ENCODE data around the gene STAT5B.
"Not testable (repeated sequence)": the region's sequence is repeated elsewhere in the genome, so short reads cannot be mapped to it uniquely, and the experiment has no call there.

The STAT5B gene

GRCh38 chr17:42191275-42191608 is 84.9 kb downstream of the STAT5B start:
- DNase-seq = no peak

DNA sequence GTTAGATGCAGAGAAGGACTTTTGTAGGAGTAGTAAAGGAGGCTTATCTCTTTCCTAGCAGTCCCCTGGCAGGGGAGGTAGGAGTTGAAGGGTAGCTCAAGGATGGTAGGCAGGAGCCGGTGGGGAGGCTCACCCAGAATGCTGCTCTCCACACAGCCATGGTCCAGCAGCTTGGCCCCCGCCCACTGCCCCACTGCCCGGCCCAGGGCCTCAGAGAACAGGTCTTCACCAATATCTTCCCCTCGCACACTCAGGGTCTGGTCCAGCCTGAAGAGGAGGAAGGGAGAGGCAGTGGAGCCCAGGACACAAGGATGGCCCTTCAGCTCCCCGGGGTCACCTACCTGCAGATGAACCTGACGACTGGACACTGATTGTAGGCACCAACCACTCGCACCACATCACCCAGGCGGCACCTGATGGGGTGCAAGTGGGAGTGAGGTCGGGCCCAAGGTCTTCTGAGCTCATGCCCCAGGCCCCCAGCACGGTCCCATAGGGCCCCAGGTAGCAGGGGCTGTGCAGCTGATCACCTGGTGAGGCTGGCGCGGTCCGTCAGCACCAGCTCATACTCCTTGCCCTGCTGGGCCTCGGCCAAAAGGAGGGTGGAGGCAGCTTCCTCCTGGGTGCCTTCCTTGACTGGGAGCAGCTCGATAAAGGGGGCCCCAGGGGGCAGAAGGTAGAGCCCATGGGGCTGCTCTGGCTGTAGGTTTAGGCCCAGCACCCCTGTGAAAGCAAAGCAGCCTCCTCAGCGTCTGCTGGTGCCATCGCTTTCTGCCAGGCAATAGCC is 85.5 kb downstream of the STAT5B start:
- no peak for DNase-seq

- DNase-seq = no peak
Measured at GRCh38 chr17:42189651-42189965, 86.6 kb downstream of the STAT5B start.

DNA sequence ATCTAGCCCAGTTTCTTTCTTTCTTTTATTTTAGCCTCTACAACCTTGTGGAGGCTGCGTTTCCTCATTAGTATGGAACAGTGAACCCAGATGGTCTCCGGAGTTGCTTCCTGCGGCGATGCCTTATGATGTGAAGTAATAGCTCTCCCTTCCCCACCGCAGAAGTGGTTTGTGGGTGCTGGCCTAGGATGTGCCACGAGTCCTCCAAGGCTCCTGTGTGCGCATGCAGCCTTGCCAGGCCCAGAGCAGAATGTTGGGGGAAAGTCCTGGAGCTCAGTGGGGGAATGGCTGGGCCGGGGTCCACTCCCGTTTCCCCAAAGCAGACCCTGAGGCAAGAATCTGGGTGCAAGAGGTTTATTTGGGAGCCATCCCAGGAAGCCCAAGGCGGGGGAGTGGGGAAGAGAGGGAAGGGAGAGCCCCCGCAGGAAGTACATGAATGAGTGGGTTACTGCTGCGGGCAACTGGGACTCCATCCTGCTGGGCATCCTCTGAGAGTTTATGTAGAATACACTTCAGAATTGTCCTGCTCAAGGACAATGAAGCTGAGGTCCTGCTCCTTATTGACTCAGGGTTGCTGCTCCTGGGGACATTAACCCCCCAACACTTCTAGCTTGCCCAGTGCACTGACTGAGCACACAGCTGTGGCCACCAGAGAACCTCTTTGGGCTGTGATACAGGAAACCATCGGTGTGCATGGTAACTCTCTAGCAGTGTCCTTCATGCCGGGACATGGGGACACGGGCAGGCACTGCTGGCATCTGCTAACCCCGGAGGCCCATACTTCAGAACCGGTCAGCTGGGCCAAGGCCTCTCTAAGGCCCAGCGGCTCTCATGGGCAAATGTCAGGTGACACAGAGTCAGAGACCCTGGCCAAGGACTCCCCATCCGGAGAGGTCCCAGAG is 87.2 kb downstream of the STAT5B start:
- peak; percentile 65 to 66 (median 66) for DNase-seq

GRCh38 chr17:42187833-42188232 is 88.4 kb downstream of the STAT5B start:
- no peak for DNase-seq

GRCh38 chr17:42186191-42186590 is 90.0 kb downstream of the STAT5B start:
- DNase-seq = not testable (repeated sequence)

GRCh38 chr17:42185621-42185930 is 90.6 kb downstream of the STAT5B start:
- DNase-seq = no peak

- DNase-seq = peak; percentile 84 to 87 (median 86)
Measured at GRCh38 chr17:42184713-42185620, 91.2 kb downstream of the STAT5B start, which contains the start of gene HCRT. HCRT (minus strand) TSS chr17:42185452; CDS start chr17:42185365, 87 bp downstream.

DNA sequence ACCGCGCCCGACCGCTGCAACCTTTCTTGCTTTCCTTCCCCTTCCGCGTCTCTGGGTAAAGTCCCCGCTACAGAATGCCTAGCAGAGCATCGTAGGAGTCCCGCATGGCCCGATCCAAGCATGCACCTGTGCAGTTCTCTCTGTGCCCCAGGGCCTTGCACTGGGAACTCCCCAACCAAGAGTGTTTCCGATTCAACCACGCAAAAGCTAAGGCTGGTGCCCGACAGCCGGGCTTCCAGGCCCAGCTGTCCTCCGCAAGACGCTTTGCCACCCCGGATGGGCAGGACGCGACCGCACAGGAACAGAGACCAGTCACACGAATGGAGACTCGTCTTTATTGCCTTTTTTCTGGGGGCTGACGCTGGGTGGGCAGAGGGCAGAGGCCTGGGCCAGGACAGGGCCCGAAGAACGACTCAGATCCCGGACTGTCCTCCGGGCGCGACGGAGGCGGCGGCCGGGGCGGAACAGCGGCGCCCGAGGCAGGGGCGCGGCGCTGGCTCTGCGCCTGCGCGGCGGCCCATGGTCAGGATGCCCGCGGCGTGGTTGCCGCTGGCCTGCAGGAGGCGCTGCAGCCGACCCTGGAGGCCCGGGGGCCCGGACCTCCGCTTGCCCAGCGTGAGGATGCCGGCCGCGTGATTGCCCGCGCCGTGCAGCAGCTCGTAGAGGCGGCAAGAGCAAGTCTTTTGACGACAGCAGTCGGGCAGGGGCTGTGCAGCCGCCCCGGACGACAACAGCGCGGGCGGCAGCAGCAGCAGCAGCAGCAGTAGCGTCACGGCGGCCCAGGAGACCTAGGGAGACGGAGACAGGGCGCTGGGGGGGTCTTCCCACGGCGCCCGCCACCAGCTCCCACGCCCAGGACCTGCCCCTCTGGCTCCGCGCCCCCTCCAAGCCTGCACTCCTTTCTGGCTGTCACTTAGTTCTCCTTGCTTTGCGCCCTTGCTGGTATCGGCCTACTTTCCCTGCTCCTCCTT is 92.2 kb downstream of the STAT5B start:
- peak; percentile 71 to 89 (median 79) for DNase-seq

DNA sequence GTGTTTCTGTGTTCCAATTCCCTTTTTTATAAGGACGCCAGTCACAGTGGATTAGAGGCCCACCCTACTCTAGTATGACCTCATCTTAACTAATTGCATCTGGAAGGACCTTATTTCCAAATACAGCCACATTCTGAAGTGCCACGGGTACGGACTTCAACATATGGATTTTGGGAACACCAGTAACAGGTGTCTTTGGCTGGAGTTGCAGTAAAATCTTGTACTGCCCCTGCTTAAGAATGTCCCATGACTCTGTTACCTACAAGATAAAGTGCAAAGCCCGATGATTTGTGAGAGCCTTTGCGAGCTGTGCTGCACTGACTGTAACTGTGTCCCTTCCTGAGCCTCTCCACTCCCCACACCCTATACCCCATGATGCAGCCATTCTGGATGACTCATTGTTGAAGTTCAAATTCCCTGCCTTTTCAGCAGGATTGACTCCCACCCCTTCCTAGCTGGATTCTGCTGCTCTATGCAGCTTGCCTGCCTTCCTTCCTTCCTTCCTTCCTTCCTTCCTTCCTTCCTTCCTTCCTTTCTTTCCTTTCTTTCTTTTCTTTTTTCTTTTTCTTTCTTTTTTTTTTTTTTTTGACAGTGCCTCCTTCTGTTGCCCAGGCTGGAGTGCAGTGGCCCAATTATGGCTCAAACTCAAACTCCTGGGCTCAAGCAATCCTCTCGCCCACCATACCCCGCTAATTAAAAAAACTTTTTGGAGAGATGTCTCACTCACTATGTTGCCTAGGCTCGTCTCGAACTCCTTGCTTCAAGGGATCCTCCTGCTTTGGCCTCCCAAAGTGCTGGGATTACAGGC is 93.1 kb downstream of the STAT5B start:
- peak; percentile 80 to 84 (median 84) for DNase-seq

DNA sequence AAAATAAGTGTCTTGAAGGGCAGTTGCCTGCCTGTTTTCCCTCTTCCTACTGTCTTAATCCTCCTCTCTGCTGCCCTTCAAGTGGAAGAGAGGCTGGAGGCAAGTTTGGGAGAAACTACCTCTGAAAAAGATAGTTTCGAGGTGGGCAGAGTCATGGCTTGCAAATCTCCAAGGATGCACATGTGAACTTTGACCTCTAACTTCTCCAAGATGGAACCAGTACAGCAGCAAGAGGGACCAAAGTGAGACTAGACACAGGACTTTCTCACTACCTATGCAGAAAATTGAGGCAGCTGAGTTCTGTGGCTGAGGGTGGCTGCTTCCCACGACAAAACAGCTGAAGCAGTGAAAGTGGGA is 94.4 kb downstream of the STAT5B start:
- no peak for DNase-seq

DNA sequence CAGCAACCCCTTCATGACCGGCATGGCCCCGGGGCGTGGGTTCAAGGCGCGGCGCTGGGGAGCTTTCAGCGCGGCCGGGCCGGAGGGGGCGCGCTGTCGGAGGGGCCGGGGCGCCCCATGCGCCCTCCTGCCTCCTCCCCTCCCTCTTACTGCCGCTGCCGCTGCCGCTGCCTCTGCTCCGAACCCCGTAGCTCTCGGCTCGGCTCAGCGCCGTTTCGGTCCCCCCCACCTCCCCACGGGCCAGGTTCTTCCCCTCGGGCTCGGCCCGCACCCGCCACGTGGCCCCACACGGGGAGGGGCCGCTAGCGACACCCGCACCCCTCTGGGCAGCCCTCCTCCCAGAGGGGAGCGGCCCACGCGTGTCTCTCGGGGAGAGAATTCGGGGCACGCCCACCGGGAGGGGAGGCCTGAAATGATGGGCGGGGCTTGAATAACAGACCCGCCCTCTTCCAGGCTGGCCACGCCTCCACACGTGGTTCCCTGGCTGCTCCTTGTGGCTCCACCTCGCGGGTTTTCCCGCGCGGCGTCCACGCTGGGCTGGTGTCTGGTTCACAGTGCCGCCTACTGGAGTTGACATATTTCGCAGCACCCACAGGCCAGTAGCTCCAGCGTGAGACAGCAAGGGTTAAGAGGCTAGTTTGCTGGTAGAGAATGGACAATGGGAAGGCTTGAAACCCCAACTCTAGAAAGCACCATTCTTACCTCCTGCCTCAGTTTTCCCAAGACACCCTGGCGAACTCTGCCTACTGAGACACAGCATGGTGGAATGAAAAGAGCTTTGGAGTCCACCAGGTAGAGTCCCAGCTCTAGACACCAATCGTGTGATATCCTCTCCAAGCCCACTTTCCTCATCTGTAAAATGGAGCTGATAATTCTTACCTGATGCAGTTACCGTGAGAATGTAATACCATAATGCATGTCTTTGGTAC is 95.0 kb downstream of the STAT5B start, which contains the start of gene KCNH4:
KCNH4 (minus strand) TSS at position 221 of the 929 bp plus-strand sequence; CDS start at position 24, 197 bp downstream.
- DNase-seq = peak; percentile 96 to 98 (median 98)

DNA sequence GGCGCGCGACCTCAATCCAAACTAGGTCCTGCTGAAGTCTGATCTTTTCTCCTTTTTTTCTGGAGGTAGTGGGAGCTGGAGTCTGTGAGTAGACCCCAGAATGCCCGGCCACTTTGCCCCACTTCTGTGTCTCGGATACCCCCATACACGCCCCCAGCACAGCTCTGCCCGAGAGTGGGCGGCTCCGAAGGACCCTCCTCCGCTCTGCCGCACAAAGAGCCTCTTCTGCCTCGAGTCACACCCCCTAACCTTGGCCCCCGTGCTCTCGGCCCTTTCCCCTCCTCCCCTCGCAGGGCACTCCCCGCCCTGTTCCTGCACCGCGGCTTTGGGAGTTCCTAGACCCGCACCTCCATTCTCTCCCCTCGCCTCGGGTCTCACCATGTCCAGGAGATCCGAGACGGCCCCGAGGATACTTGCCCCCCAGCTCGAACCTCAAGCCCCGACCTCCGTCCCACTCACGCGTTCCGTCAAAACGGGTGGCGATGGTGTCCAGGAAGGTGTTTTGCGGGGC is 95.7 kb downstream of the STAT5B start:
- no peak for DNase-seq

DNA sequence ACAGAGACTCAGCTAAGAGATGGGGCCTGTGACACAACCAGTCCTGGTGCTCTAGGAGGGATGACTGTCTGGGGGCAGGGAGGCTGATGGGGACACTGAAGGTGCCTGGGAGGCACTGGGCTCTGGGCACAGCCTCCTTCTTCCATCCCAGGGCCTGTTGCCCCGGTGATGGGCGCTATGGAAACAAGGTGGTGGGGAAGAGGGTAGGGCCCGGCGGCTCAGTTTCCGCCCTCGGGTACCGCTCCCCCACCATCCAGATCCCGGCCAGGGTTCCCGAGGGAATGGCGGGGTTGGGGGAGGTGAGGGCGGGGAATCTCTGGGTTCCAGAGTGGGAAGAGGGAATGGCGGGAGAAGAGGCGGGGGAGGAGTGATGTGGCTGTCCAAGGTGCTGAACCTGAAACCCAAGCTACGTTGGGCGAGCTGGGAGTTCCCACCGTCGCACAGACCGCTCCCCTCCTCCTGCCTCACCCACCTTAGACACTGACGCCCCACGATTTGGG is 96.2 kb downstream of the STAT5B start:
- DNase-seq = peak; percentile 34 to 64 (median 36)

DNA sequence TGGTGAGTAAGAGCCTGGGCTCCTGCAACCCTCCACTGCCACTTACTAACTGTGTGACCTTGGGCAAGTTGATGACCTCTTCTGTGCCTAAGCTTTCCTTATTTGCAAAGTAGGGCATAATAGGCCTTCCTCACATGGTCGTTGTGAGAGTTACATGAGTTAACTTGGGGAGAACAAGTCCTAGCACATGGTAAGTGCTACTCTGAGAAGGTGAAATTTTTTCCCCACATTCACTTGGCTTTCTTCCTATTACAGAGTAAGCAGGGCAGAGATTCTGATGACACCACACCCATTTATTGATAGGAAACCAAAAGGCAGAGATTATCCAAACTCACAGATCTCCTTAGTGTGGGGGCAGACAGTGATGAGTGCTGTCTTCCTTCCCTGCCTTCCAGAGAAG is 96.9 kb downstream of the STAT5B start:
- peak in 1 of 3 donors; percentile 25 for DNase-seq

DNA sequence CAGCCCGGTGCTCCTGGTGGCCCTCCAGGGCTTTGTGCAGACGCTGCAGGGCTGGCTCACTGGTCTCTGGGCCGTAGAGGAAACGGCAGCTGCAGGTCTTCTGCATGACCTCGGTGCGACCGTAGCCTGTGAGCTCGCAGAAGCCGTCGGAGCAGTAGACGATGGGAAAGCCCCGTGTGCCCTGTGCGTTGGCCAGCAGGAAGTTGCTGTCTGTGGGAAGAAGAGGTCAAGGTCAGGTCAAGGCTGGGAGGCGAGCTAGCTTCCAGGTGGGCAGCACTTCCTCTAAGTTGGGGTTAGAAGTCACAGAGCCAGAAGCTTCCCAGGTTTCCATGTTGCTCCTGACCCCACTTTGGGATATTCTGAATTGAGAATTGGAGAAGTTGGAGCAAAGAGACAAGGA is 97.4 kb downstream of the STAT5B start:
- DNase-seq = peak; percentile 82 to 89 (median 83)

GRCh38 chr17:42177684-42178083 is 98.5 kb downstream of the STAT5B start:
- peak; percentile 36 to 39 (median 36) for DNase-seq

DNA sequence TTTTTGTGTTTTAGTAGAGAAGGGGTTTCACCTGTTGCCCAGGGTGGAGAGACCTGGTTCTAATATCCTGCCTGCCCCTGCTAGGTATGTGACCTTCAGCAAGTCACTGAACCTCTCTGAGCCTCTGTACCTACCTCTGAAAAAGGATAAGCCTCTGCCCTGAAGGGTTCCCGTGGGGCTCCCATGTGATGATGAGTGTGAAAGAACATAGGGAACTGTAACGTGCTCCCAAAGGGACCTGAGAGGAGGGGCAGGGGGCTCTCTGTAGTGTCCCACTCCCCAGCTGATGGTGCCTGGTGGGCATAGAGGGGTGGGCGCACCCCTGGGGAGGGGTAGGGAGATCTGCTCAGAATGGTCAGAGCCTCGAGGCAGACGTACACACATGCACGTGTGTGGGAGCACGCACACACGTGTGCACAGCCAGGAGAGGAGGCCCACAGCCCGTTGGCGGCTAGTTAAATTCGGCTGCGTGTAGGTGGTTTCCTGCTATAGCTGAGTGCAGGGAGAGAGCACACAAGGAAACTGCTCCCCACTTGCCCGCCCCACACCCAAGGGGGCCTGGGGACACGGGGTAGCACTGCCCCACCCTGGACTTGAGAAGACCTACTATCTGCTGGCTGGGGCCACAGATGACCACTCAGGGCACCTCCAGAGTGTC is 101.9 kb downstream of the STAT5B start:
- no peak for DNase-seq

DNA sequence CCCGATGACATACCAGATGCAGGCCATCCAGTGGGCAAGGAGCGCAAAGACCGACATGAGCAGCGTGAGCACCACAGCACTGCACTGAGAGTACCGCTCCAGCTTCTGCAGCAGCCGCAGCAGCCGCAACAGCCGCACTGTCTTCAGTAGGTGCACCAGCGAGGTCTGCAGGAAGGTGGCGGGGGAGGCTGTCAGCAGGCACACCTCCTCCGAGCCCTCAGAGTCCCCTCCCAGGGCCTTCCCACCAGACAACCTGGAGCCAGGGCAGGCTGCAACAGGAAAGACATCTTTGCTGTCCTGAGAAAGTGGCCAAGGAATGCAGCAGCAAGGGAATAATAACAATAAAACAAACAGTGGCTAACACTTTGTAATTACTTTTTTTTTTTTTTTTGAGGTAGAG is 104.4 kb downstream of the STAT5B start:
- no peak for DNase-seq
